Lower leg skin (tissue), 3 donors: ENCODE data around the gene C10orf67.
A peak's percentile ranks its signal among the peaks of the same experiment; 100 is the strongest.

Experiments used
- CTCF ChIP-seq, 3 donors: fragments of 450-650 bp; IDR thresholded peaks; one replicate each; pipeline ENCODE4 v1.5.1; 2016; ENCODE audit warnings: antibody characterized with exemption in 3 of 3, mild to moderate bottlenecking in 3 of 3, moderate library complexity in 2 of 3
- POLR2A ChIP-seq, 2 donors: fragments of 450-650 bp; IDR thresholded peaks; one replicate each; pipeline ENCODE4 v1.6.1; 2016 to 2017; ENCODE audit warnings: antibody characterized with exemption in 2 of 2, mild to moderate bottlenecking in 1 of 2, moderate library complexity in 1 of 2

- TF ChIP-seq CTCF (IDR thresholded peaks at IDR 0.05) (peak in 1 of 3 donors; percentile 7), POLR2A (IDR thresholded peaks at IDR 0.05) (no peak)
These were observed 186.2 kb downstream of the C10orf67 start for GRCh38 chr10:23158370-23158769.
